ENCODE data around the gene NAA35. TPM values are rescaled to one million over a fixed set of nuclear protein-coding genes. Genes with fewer than 3 reads are reported as not detected.
"Not testable (repeated sequence)": the region's sequence is repeated elsewhere in the genome, so short reads cannot be mapped to it uniquely, and the experiment has no call there.

The NAA35 gene
- total and polyA plus RNA-seq, 2 of the 8 experiments (the other 6 are each of a cell fraction or from before 2014, with no cell fraction given), result 12.9 to 35.2 TPM

- not testable (repeated sequence) for H2BK120ac ChIP-seq (replicated peaks; ENCODE audit: low read depth, low read length); H3K4ac ChIP-seq (replicated peaks; ENCODE audit: insufficient read length, low read depth, low read length); H3K56ac ChIP-seq (replicated peaks; ENCODE audit: insufficient read length, low read depth, low read length); H3K23ac ChIP-seq (ENCODE audit: insufficient read length); H2BK20ac ChIP-seq (ENCODE audit: low read length); H3K4me3 ChIP-seq (ENCODE audit: extremely low read depth in 1 of 4, insufficient read depth in 2 of 4, low read depth in 3 of 4, low read length in 4 of 4); DNase-seq (ENCODE audit: low read depth in 1 of 2, low spot score in 2 of 2); H3K27ac ChIP-seq (ENCODE audit: low read depth, low read length); H2AK5ac ChIP-seq (ENCODE audit: low read depth, low read length); H3K18ac ChIP-seq (ENCODE audit: extremely low read depth, low read length); H2BK15ac ChIP-seq (ENCODE audit: low read length); H2BK5ac ChIP-seq (ENCODE audit: low read depth, low read length); H3K9me3 ChIP-seq (ENCODE audit: insufficient read depth in 2 of 2, low read depth in 1 of 2, low read length in 1 of 2); H3K79me1 ChIP-seq (ENCODE audit: low read depth, low read length); H3K9ac ChIP-seq (replicated peaks in 1 of 4; ENCODE audit: extremely low read depth in 1 of 4, low read depth in 3 of 4, low read length in 3 of 4); H4K8ac ChIP-seq (ENCODE audit: extremely low read depth, insufficient read depth, low read length); H3K14ac ChIP-seq (ENCODE audit: insufficient read length); H3K4me2 ChIP-seq (ENCODE audit: insufficient read depth in 1 of 2, low read depth in 2 of 2, low read length in 2 of 2); H2BK12ac ChIP-seq (ENCODE audit: low read depth, low read length); H3K4me1 ChIP-seq (replicated peaks in 1 of 4; ENCODE audit: control insufficient read depth in 3 of 4, insufficient read depth in 4 of 4, low read length in 3 of 4); H4K20me1 ChIP-seq (replicated peaks in 1 of 2; ENCODE audit: control insufficient read depth in 1 of 2, insufficient read depth in 2 of 2, low read length in 2 of 2); H3K79me2 ChIP-seq (ENCODE audit: control insufficient read depth in 1 of 2, insufficient read depth in 2 of 2, low read length in 2 of 2); FAIRE-seq; H2AFZ ChIP-seq (ENCODE audit: low read length); H4K5ac ChIP-seq (ENCODE audit: insufficient read length, low read depth, low read length); H4K91ac ChIP-seq (replicated peaks; ENCODE audit: insufficient read length, low read length); H3K23me2 ChIP-seq (ENCODE audit: low read depth, low read length); H3K27me3 ChIP-seq (replicated peaks in 1 of 4; ENCODE audit: control insufficient read depth in 3 of 4, extremely low read depth in 1 of 4, insufficient read depth in 3 of 4, low read length in 3 of 4)
- POLR2A ChIA-PET (ENCODE audit: partially characterized antibody), result interaction anchor here (1.2 kb wide), 1 partner anchor 13 kb away, joined by 4 read pairs; no protein-coding TSS in a partner anchor
- CTCF ChIA-PET (ENCODE audit: partially characterized antibody), result interaction anchor here (0.6 kb wide), 1 partner anchor 26 kb away, joined by 4 read pairs; no protein-coding TSS in a partner anchor
- 100% methylated on average over 5 of the region's 5 CpGs; no CpG with 5 or more reads in 1 of the 2 experiments for whole genome bisulfite sequencing, 2 experiments (ENCODE audit: extremely low coverage in 1 of 2, insufficient coverage in 1 of 2, insufficient read length in 1 of 2, insufficient replicate concordance in 2 of 2, low coverage in 1 of 2, low lambda C conversion rate in 2 of 2, missing lambda C conversion rate in 1 of 2)
- H3K36me3 ChIP-seq (ENCODE audit: control insufficient read depth in 2 of 4, insufficient read depth in 4 of 4, low read length in 3 of 4), result peaks cover 3 to 73% (median 16%) of the 10 kb centered on the region in 4 experiments; a peak in 6 of 8 replicates
These were observed 33.2 kb downstream of the NAA35 start for GRCh38 chr9:85974055-85974547.
